ENCODE data around the gene TAS2R1.

TAS2R1 gene, protein sequence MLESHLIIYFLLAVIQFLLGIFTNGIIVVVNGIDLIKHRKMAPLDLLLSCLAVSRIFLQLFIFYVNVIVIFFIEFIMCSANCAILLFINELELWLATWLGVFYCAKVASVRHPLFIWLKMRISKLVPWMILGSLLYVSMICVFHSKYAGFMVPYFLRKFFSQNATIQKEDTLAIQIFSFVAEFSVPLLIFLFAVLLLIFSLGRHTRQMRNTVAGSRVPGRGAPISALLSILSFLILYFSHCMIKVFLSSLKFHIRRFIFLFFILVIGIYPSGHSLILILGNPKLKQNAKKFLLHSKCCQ

DNA sequence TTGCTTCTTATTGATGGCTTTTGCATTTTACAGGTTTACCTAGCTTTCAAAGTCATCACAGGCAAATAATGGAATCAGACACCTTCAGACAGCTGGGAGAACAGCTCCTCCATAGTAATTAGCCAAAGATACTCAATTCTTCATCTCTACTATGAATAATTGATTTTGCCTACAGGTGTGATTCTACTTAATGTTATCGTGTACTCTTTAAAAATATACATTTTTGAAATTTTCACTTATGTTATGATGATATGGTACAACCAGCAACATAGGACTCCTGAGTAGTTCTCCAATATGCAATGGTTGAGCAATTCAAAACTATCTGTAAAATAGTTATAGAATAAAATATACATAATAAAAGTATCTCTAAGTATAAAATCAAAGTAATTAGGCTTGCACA, at the start of gene TAS2R1:
Gene TAS2R1, minus strand, starts transcription at position 101 of the 400 bp plus-strand sequence. CDS start 319 bp downstream, outside the sequence.
- TF ChIP-seq, protein P1, sequence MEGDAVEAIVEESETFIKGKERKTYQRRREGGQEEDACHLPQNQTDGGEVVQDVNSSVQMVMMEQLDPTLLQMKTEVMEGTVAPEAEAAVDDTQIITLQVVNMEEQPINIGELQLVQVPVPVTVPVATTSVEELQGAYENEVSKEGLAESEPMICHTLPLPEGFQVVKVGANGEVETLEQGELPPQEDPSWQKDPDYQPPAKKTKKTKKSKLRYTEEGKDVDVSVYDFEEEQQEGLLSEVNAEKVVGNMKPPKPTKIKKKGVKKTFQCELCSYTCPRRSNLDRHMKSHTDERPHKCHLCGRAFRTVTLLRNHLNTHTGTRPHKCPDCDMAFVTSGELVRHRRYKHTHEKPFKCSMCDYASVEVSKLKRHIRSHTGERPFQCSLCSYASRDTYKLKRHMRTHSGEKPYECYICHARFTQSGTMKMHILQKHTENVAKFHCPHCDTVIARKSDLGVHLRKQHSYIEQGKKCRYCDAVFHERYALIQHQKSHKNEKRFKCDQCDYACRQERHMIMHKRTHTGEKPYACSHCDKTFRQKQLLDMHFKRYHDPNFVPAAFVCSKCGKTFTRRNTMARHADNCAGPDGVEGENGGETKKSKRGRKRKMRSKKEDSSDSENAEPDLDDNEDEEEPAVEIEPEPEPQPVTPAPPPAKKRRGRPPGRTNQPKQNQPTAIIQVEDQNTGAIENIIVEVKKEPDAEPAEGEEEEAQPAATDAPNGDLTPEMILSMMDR (IDR thresholded peaks at IDR 0.05; ENCODE audit: insufficient read depth, low read depth, low read length, missing control alignments): no peak
- no peak for DNase-seq (ENCODE audit: low read depth)
- H3K4me3 ChIP-seq (ENCODE audit: low read length): no peak within 1 kb of the TSS

DNA sequence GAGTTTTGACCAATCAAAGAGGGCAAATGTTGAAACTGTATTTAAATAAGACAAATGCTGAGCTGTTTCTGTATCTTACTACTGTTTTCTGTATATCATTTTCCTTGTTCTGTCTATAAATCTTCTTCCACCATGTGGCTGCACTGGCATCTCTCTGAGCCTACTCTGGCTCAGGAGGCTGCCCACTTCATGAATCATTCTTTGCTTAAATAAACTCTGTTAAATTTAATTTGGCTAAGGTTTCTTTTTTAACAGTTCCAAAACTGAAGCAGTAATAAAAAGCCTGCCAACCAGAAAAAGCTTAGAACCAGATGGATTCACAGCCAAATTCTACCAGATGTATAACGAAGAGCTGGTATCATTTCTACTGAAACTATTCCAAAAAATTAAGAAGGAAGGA, 40.2 kb upstream of the TAS2R1 start:
- no peak overlapping the region for H3K4me3 ChIP-seq (ENCODE audit: low read length)
- no peak for DNase-seq (ENCODE audit: low read depth)
- TF ChIP-seq, protein P1 (IDR thresholded peaks at IDR 0.05; ENCODE audit: insufficient read depth, low read depth, low read length, missing control alignments): no peak

DNA sequence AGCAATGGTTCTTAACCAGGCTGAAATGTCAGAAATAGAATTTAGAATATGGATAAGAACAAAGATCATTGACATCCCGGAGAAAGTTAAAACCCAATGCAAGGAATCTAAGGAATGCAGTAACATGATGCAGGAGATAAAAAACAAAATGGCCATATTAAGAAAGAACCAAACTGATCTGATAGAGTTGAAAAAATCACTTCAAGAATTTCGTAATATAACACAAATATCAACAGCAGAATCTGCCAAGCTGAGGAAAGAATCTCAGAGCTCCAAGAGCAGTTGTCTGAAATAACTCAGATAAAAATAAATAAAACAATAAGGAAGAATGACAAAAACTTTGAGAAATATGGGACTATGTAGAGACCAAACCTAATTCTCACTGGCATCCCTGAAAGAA, 37.8 kb upstream of the TAS2R1 start:
- no peak overlapping the region for H3K4me3 ChIP-seq (ENCODE audit: low read length)
- TF ChIP-seq, protein P1 (IDR thresholded peaks at IDR 0.05; ENCODE audit: insufficient read depth, low read depth, low read length, missing control alignments): no peak
- no peak for DNase-seq (ENCODE audit: low read depth)

DNA sequence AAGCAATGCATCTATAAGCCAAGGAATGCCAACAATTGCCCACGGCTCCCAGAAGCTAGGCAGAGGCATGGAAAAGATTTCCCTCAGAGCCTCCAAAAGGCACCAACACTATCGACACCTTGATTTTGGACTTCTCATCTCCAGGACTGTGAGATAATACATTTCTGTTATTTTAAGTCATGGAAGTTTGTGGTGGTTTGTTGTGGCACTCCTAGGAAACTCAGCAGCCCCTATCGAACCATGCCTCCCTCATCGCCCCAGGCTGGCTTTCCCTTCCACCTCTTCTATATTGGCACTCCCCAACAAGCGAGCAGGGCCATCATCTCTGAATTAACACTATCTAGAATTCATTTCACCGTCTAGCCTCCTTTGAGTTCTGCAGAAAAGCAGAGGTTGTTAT, 33.7 kb upstream of the TAS2R1 start:
- TF ChIP-seq, protein P1 (IDR thresholded peaks at IDR 0.05; ENCODE audit: insufficient read depth, low read depth, low read length, missing control alignments): no peak
- no peak overlapping the region for H3K4me3 ChIP-seq (ENCODE audit: low read length)
- DNase-seq (ENCODE audit: low read depth): no peak

DNA sequence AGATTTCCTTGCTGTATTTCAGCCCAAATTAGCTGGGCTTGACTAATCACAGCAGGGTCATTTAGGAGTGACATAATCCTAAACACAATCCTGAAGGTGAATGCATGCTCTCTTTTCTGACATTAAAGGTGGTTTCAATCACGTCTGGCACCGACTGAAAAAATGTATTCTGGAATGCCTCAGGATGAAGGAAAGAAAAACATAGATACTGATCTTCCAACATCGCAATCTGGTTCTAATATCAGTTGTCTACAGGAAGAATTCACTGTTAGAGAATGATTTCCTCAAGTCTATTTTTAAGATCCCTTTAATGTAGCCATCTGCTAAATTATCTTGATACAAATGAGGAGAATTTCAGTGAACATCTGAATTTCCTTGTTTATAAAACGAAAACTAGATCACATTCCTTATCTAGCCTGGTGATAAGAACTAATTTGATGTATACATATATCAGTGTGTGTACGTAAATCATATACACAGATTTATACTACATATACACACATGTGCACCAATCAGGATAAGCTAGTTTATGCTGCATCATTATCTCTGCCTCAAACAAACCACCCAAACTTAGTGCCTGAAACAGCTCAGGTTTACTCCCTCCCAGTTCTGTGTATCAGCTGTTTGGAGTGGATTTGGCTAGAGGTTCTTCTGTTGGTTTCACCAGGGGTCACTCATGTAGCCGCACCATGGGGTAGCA, 31.3 kb upstream of the TAS2R1 start:
- TF ChIP-seq, protein P1 (IDR thresholded peaks at IDR 0.05; ENCODE audit: insufficient read depth, low read depth, low read length, missing control alignments): no peak
- no peak for DNase-seq (ENCODE audit: low read depth)
- H3K4me3 ChIP-seq (ENCODE audit: low read length): no peak overlapping the region

DNA sequence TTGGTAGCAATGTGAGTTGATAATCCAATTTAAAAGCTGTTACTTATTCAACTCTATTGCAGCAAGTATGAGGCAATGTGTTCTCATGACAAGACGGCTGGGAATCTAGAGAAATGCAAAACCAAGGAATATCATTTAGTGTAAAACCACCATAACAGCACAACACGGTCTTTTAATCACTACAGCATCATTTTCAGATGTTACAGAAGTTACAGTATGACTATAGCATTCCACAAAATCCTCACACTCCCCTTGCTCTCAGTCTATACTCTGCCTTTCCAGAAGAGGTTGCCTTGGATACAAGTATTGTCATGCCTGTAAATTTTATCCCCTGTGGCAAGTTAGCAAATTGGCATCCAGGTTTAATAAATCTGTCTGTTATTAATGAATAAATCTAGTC, 28.6 kb upstream of the TAS2R1 start:
- H3K4me3 ChIP-seq (ENCODE audit: low read length): no peak overlapping the region
- DNase-seq (ENCODE audit: low read depth): no peak
- TF ChIP-seq, protein P1 (IDR thresholded peaks at IDR 0.05; ENCODE audit: insufficient read depth, low read depth, low read length, missing control alignments): no peak
